Measurements from ENCODE around the gene GDPD1. TPM values are rescaled to one million over a fixed set of nuclear protein-coding genes. Genes with fewer than 3 reads are reported as not detected.
"Not testable (repeated sequence)": the region's sequence is repeated elsewhere in the genome, so short reads cannot be mapped to it uniquely, and the experiment has no call there.

GDPD1 gene
- total RNA-seq, 2 donors from 2014 or later = 3.4 to 5.0 TPM

GRCh38 chr17:59300941-59301340 is 80.6 kb downstream of the GDPD1 start:
- intact Hi-C loops (cut with DNase I) = loop anchor here (10.0 kb wide), 1 partner anchor 254 kb away; no protein-coding TSS in a partner anchor
- Histone ChIP-seq H3K4me3 (no peak overlapping the region), H3K4me1 (no peaks in the 10 kb centered on the region)

GRCh38 chr17:59304811-59305210 is 84.5 kb downstream of the GDPD1 start:
- Histone ChIP-seq H3K9me3 (no peaks in the 10 kb centered on the region), H3K9ac (ENCODE audit: low read depth in 2 of 2, low read length in 2 of 2) (no peak overlapping the region), H3K4me3 (no peak overlapping the region), H3K36me3 (no peaks in the 10 kb centered on the region), H3K4me1 (no peaks in the 10 kb centered on the region), H3K27ac (no peak overlapping the region), H3K27me3 (no peaks in the 10 kb centered on the region)
- no peak for TF ChIP-seq CTCF (IDR thresholded peaks at IDR 0.05)
- intact Hi-C loops (cut with DNase I) = loop anchor here (10.0 kb wide), 1 partner anchor 250 kb away; no protein-coding TSS in a partner anchor
- no peak for DNase-seq

More at GRCh38 chr17:59300941-59301340, 80.6 kb downstream of the GDPD1 start:
- no peak for TF ChIP-seq CTCF (IDR thresholded peaks at IDR 0.05)
- no peaks in the 10 kb centered on the region for H3K9me3 ChIP-seq
- H3K27ac ChIP-seq = no peak overlapping the region
- no peaks in the 10 kb centered on the region for H3K36me3 ChIP-seq
- DNase-seq = no peak
- no peak overlapping the region for H3K9ac ChIP-seq (ENCODE audit: low read depth in 2 of 2, low read length in 2 of 2)
- H3K27me3 ChIP-seq = no peaks in the 10 kb centered on the region

GRCh38 chr17:59310263-59310920 is 90.1 kb downstream of the GDPD1 start:
- Histone ChIP-seq H3K4me1 (no peaks in the 10 kb centered on the region), H3K27ac (no peak overlapping the region), H3K4me3 (no peak overlapping the region), H3K36me3 (no peaks in the 10 kb centered on the region), H3K9me3 (no peaks in the 10 kb centered on the region), H3K9ac (ENCODE audit: low read depth in 2 of 2, low read length in 2 of 2) (no peak overlapping the region), H3K27me3 (no peaks in the 10 kb centered on the region)
- intact Hi-C loops (cut with DNase I) = loop anchor here (5.0 kb wide), 1 partner anchor 132 kb away; no protein-coding TSS in a partner anchor
- DNase-seq = no peak
- TF ChIP-seq CTCF (IDR thresholded peaks at IDR 0.05) = no peak

GRCh38 chr17:59311051-59311468 is 90.7 kb downstream of the GDPD1 start:
- DNase-seq = peak; percentile 58
- Histone ChIP-seq H3K4me3 (no peak overlapping the region), H3K4me1 (no peaks in the 10 kb centered on the region), H3K9me3 (no peaks in the 10 kb centered on the region), H3K27me3 (no peaks in the 10 kb centered on the region), H3K9ac (ENCODE audit: low read depth in 2 of 2, low read length in 2 of 2) (no peak overlapping the region), H3K36me3 (no peaks in the 10 kb centered on the region), H3K27ac (no peak overlapping the region)
- intact Hi-C loops (cut with DNase I) = loop anchor here (5.0 kb wide), 1 partner anchor 131 kb away; no protein-coding TSS in a partner anchor
- TF ChIP-seq CTCF (IDR thresholded peaks at IDR 0.05) = peak; percentile 82

- H3K9me3 ChIP-seq; H3K9ac ChIP-seq (ENCODE audit: low read depth in 2 of 2, low read length in 2 of 2); H3K27me3 ChIP-seq; DNase-seq; H3K27ac ChIP-seq; H3K36me3 ChIP-seq; H3K4me1 ChIP-seq; H3K4me3 ChIP-seq: not testable (repeated sequence)
- intact Hi-C loops (cut with DNase I) = loop anchor here (5.0 kb wide), 1 partner anchor 131 kb away; no protein-coding TSS in a partner anchor
These were observed 91.2 kb downstream of the GDPD1 start for GRCh38 chr17:59311521-59311920.

GRCh38 chr17:59315866-59316265 is 95.6 kb downstream of the GDPD1 start:
- no peak overlapping the region for H3K27ac ChIP-seq
- no peaks in the 10 kb centered on the region for H3K27me3 ChIP-seq
- H3K4me1 ChIP-seq = no peaks in the 10 kb centered on the region
- H3K36me3 ChIP-seq = no peaks in the 10 kb centered on the region
- no peaks in the 10 kb centered on the region for H3K9me3 ChIP-seq
- intact Hi-C loops (cut with DNase I) = no loop called here
- no peak overlapping the region for H3K9ac ChIP-seq (ENCODE audit: low read depth in 2 of 2, low read length in 2 of 2)
- no peak for TF ChIP-seq CTCF (IDR thresholded peaks at IDR 0.05)
- no peak for DNase-seq
- no peak overlapping the region for H3K4me3 ChIP-seq
